Thyroid gland (tissue), 4 donors: Measurements from ENCODE around the gene EFCAB6.

Experiments used
- CTCF ChIP-seq, 6 experiments: fragments of 200-600 bp in 3 of 6; fragments of 450-650 bp in 3 of 6; sonication (generic) in 3 of 6; IDR thresholded peaks; one replicate each; pipeline ENCODE4 v1.5.1; 2016 to 2019; ENCODE audit warnings: antibody characterized with exemption in 6 of 6, mild to moderate bottlenecking in 2 of 6, inconsistent platforms in 1 of 6, moderate library complexity in 1 of 6
- POLR2A ChIP-seq, 2 donors: fragments of 450-650 bp; IDR thresholded peaks; one replicate each; pipeline ENCODE4 v1.6.1; 2017; ENCODE audit warnings: antibody characterized with exemption in 2 of 2, mild to moderate bottlenecking in 2 of 2, moderate library complexity in 1 of 2

GRCh38 chr22:43539572-43540528, 272.3 kb downstream of the EFCAB6 start:
- no peak for TF ChIP-seq CTCF (IDR thresholded peaks at IDR 0.05)
- TF ChIP-seq POLR2A (IDR thresholded peaks at IDR 0.05) = no peak
